ENCODE data around the gene RPA1.
"Not testable (repeated sequence)": the region's sequence is repeated elsewhere in the genome, so short reads cannot be mapped to it uniquely, and the experiment has no call there.

RPA1 gene

DNA sequence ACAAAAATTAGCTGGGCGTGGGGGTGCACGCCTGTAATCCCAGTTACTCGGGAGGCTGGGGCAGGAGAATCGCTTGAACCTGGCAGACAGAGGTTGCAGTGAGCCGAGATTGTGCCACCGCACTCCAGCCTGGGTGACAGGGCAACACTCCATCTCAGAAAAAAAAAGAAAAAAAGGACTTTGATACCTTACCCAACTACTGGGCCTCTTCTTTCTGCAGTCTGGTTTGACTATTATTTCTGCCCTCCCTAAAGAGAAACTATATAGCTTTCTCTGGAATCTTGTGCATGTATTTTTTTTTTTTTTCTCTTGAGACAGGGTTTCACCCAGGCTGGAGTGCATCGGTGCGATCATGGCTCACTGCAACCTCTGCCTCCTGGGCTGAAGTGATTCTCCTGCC, 32.0 kb upstream of the RPA1 start:
- CTCF ChIA-PET, result interaction anchor here (0.7 to 1.1 kb wide), 2 partner anchors 13 to 15 kb away, joined by 5 read pairs; no protein-coding TSS in a partner anchor
- POLR2A ChIA-PET, result interaction anchor here (0.8 to 1.1 kb wide), 2 partner anchors 31 to 36 kb away, joined by 3 read pairs; partner anchors contain the start of gene SERPINF1
- H3K36me3 ChIP-seq (ENCODE audit: control insufficient read depth in 2 of 2, insufficient read depth in 1 of 2, low read length in 2 of 2), result peaks cover 29 to 48% of the 10 kb centered on the region in 2 experiments
- not testable (repeated sequence) for H3K4me1 ChIP-seq (ENCODE audit: control insufficient read depth, insufficient read depth, low read length); H3K9me3 ChIP-seq (ENCODE audit: control insufficient read depth, insufficient read depth, low read depth, low read length); H3K27ac ChIP-seq (ENCODE audit: extremely low read depth, low read depth, low read length); H3K4me3 ChIP-seq (ENCODE audit: low read depth, low read length)
- TF ChIP-seq ZNF664 (tag by site-specific recombination; IDR thresholded peaks at IDR 0.05), result 0 out of 2 replicates have a peak, but pooled peaks have one; percentile 41

DNA sequence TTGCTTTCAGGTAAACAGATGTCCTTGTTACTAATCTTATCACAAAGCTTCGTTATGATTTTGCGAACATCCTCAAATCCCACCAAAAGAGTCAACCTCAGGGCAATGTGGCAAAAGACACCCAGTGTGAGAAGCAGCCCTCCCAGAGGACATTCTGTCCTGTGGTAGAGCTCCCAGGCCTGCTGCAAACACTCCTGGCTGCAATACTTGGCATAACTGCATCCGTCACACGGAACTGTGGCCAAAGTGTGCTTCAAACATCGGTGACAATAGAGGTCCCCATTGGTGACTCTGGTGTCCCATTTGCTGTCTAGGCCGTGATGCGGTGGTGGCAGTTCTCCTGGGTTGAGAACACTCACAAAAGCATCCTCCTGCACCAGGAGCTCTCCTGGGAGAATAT, 29.6 kb upstream of the RPA1 start:
- H3K4me3 ChIP-seq (ENCODE audit: low read depth, low read length), result no peak overlapping the region
- no peaks in the 10 kb centered on the region for H3K4me1 ChIP-seq (ENCODE audit: control insufficient read depth, insufficient read depth, low read length)
- H3K36me3 ChIP-seq (ENCODE audit: control insufficient read depth in 2 of 2, insufficient read depth in 1 of 2, low read length in 2 of 2), result peaks cover 33 to 65% of the 10 kb centered on the region in 2 experiments
- CTCF ChIA-PET, result interaction anchor here (0.8 to 1.6 kb wide), 4 partner anchors 17 to 87 kb away, joined by 3 to 4 read pairs (median 3); no protein-coding TSS in a partner anchor
- no peak for TF ChIP-seq FEZF1 (tag by site-specific recombination; IDR thresholded peaks at IDR 0.05)
- TF ChIP-seq ZBTB7A (tag by site-specific recombination; IDR thresholded peaks at IDR 0.05; ENCODE audit: low read depth), result no peak
- TF ChIP-seq ZNF560 (tag by site-specific recombination; IDR thresholded peaks at IDR 0.05; ENCODE audit: borderline replicate concordance), result no peak
- no peak for TF ChIP-seq ZNF785 (tag by site-specific recombination; IDR thresholded peaks at IDR 0.05)
- TF ChIP-seq ZNF155 (tag by site-specific recombination; IDR thresholded peaks at IDR 0.05), result no peak
- no peak for TF ChIP-seq ZNF426 (tag by site-specific recombination; IDR thresholded peaks at IDR 0.05)
- TF ChIP-seq, protein P1, sequence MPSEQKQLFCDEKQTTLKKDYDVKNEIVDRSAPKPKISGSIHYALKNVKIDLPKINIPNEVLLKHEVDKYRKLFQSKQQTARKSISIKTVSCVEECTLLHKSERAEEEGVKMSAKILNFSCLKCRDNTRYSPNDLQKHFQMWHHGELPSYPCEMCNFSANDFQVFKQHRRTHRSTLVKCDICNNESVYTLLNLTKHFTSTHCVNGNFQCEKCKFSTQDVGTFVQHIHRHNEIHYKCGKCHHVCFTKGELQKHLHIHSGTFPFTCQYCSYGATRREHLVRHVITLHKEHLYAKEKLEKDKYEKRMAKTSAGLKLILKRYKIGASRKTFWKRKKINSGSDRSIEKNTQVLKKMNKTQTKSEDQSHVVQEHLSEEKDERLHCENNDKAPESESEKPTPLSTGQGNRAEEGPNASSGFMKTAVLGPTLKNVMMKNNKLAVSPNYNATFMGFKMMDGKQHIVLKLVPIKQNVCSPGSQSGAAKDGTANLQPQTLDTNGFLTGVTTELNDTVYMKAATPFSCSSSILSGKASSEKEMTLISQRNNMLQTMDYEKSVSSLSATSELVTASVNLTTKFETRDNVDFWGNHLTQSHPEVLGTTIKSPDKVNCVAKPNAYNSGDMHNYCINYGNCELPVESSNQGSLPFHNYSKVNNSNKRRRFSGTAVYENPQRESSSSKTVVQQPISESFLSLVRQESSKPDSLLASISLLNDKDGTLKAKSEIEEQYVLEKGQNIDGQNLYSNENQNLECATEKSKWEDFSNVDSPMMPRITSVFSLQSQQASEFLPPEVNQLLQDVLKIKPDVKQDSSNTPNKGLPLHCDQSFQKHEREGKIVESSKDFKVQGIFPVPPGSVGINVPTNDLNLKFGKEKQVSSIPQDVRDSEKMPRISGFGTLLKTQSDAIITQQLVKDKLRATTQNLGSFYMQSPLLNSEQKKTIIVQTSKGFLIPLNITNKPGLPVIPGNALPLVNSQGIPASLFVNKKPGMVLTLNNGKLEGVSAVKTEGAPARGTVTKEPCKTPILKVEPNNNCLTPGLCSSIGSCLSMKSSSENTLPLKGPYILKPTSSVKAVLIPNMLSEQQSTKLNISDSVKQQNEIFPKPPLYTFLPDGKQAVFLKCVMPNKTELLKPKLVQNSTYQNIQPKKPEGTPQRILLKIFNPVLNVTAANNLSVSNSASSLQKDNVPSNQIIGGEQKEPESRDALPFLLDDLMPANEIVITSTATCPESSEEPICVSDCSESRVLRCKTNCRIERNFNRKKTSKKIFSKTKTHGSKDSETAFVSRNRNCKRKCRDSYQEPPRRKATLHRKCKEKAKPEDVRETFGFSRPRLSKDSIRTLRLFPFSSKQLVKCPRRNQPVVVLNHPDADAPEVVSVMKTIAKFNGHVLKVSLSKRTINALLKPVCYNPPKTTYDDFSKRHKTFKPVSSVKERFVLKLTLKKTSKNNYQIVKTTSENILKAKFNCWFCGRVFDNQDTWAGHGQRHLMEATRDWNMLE (tag by site-specific recombination; conservative IDR thresholded peaks at IDR 0.05; ENCODE audit: low read depth), result no peak
- TF ChIP-seq ZNF830 (tag by site-specific recombination; IDR thresholded peaks at IDR 0.05; ENCODE audit: low read depth), result no peak
- no peak for TF ChIP-seq GLIS1 (tag by site-specific recombination; IDR thresholded peaks at IDR 0.05)
- TF ChIP-seq OSR2 (tag by site-specific recombination; IDR thresholded peaks at IDR 0.05), result no peak
- TF ChIP-seq ZNF610 (tag by site-specific recombination; IDR thresholded peaks at IDR 0.05; ENCODE audit: borderline replicate concordance), result no peak
- TF ChIP-seq SALL2 (tag by site-specific recombination; IDR thresholded peaks at IDR 0.05; ENCODE audit: borderline replicate concordance), result no peak
- TF ChIP-seq IKZF3 (tag by site-specific recombination; IDR thresholded peaks at IDR 0.05), result no peak
- H3K27ac ChIP-seq (ENCODE audit: extremely low read depth, low read depth, low read length), result no peak overlapping the region
- POLR2A ChIA-PET, result interaction anchor here (1.4 kb wide), 1 partner anchor 9 kb away, joined by 5 read pairs; no protein-coding TSS in a partner anchor
- no peaks in the 10 kb centered on the region for H3K9me3 ChIP-seq (ENCODE audit: control insufficient read depth, insufficient read depth, low read depth, low read length)

DNA sequence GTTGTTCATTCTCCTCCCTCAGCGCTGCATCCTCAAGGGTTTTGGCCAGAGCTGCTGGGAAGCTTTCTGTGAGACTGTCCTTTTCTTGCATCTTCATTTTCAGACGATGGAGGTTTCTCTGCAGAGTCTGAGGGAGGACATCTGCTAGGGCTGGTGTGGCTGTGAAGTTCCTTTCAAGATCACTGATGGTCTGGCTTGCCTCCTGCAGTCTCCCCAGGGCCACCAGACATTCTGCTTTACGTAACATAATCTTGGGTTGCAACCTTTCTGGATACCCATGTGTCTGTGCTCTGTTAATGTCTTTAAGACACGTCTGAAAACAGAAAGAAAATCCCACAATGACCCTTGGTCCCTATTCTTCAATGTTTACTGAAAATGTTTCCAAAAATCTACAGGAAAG, 29.1 kb upstream of the RPA1 start:
- ChIA-PET POLR2A (no interaction called here), CTCF (interaction anchor here (1.3 to 1.6 kb wide), 3 partner anchors 17 to 87 kb away, joined by 3 to 4 read pairs (median 3); no protein-coding TSS in a partner anchor)
- TF ChIP-seq ZNF394 (tag by site-specific recombination; IDR thresholded peaks at IDR 0.05; ENCODE audit: borderline replicate concordance) (no peak), ZNF132 (tag by site-specific recombination; IDR thresholded peaks at IDR 0.05; ENCODE audit: borderline replicate concordance) (no peak)
- TF ChIP-seq, protein P2, sequence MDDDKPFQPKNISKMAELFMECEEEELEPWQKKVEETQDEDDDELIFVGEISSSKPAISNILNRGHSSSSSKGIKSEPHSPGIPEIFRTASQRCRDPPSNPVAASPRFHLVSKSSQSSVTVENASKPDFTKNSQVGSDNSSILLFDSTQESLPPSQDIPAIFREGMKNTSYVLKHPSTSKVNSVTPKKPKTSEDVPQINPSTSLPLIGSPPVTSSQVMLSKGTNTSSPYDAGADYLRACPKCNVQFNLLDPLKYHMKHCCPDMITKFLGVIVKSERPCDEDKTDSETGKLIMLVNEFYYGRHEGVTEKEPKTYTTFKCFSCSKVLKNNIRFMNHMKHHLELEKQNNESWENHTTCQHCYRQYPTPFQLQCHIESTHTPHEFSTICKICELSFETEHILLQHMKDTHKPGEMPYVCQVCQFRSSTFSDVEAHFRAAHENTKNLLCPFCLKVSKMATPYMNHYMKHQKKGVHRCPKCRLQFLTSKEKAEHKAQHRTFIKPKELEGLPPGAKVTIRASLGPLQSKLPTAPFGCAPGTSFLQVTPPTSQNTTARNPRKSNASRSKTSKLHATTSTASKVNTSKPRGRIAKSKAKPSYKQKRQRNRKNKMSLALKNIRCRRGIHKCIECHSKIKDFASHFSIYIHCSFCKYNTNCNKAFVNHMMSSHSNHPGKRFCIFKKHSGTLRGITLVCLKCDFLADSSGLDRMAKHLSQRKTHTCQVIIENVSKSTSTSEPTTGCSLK (tag by site-specific recombination; IDR thresholded peaks at IDR 0.05), result no peak
- TF ChIP-seq, protein P3, sequence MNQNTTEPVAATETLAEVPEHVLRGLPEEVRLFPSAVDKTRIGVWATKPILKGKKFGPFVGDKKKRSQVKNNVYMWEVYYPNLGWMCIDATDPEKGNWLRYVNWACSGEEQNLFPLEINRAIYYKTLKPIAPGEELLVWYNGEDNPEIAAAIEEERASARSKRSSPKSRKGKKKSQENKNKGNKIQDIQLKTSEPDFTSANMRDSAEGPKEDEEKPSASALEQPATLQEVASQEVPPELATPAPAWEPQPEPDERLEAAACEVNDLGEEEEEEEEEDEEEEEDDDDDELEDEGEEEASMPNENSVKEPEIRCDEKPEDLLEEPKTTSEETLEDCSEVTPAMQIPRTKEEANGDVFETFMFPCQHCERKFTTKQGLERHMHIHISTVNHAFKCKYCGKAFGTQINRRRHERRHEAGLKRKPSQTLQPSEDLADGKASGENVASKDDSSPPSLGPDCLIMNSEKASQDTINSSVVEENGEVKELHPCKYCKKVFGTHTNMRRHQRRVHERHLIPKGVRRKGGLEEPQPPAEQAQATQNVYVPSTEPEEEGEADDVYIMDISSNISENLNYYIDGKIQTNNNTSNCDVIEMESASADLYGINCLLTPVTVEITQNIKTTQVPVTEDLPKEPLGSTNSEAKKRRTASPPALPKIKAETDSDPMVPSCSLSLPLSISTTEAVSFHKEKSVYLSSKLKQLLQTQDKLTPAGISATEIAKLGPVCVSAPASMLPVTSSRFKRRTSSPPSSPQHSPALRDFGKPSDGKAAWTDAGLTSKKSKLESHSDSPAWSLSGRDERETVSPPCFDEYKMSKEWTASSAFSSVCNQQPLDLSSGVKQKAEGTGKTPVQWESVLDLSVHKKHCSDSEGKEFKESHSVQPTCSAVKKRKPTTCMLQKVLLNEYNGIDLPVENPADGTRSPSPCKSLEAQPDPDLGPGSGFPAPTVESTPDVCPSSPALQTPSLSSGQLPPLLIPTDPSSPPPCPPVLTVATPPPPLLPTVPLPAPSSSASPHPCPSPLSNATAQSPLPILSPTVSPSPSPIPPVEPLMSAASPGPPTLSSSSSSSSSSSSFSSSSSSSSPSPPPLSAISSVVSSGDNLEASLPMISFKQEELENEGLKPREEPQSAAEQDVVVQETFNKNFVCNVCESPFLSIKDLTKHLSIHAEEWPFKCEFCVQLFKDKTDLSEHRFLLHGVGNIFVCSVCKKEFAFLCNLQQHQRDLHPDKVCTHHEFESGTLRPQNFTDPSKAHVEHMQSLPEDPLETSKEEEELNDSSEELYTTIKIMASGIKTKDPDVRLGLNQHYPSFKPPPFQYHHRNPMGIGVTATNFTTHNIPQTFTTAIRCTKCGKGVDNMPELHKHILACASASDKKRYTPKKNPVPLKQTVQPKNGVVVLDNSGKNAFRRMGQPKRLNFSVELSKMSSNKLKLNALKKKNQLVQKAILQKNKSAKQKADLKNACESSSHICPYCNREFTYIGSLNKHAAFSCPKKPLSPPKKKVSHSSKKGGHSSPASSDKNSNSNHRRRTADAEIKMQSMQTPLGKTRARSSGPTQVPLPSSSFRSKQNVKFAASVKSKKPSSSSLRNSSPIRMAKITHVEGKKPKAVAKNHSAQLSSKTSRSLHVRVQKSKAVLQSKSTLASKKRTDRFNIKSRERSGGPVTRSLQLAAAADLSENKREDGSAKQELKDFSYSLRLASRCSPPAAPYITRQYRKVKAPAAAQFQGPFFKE (tag by site-specific recombination; IDR thresholded peaks at IDR 0.05; ENCODE audit: borderline replicate concordance), result no peak
- Histone ChIP-seq H3K4me3 (ENCODE audit: low read depth, low read length) (no peak overlapping the region), H3K9me3 (ENCODE audit: control insufficient read depth, insufficient read depth, low read depth, low read length) (no peaks in the 10 kb centered on the region), H3K36me3 (ENCODE audit: control insufficient read depth in 2 of 2, insufficient read depth in 1 of 2, low read length in 2 of 2) (peaks cover 33 to 67% of the 10 kb centered on the region in 2 experiments), H3K4me1 (ENCODE audit: control insufficient read depth, insufficient read depth, low read length) (no peaks in the 10 kb centered on the region), H3K27ac (ENCODE audit: extremely low read depth, low read depth, low read length) (no peak overlapping the region)

All from HEK293 (cell line).